Measurements from ENCODE around the gene PCDHGA7.
"Not testable (repeated sequence)": the region's sequence is repeated elsewhere in the genome, so short reads cannot be mapped to it uniquely, and the experiment has no call there.

PCDHGA7 gene

DNA sequence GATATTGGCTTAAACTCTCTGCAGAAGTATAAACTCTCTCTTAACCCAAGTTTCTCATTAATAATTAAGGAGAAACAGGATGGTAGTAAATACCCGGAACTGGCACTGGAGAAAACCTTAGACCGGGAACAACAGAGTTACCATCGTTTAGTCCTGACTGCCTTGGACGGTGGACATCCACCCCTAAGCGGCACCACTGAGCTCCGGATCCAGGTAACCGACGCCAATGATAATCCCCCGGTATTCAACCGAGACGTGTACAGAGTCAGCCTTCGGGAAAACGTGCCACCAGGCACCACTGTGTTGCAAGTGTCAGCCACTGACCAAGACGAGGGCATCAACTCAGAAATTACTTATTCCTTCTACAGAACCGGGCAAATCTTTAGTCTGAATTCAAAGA is 16.1 kb downstream of the PCDHGA7 start:
- DNase-seq (ENCODE audit: low spot score) = no peak

DNA sequence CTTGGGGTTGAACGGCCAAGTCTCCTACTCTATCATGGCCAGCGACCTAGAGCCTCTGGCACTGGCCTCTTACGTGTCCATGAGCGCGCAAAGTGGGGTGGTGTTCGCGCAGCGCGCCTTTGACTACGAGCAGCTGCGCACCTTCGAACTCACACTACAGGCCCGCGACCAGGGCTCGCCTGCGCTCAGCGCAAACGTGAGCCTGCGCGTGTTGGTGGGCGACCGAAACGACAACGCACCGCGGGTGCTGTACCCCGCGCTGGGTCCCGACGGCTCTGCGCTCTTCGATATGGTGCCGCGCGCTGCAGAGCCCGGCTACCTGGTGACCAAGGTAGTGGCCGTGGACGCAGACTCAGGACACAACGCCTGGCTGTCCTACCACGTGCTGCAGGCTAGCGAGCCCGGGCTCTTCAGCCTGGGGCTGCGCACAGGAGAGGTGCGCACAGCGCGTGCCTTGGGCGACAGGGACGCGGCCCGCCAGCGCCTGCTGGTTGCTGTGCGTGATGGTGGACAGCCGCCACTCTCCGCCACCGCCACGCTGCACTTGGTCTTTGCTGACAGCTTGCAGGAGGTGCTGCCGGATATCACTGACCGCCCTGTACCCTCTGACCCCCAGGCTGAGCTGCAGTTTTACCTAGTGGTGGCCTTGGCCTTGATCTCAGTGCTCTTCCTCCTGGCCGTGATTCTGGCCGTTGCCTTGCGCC is 17.2 kb downstream of the PCDHGA7 start:
- no peak for DNase-seq (ENCODE audit: low spot score)

GRCh38 chr5:141402553-141403243 is 20.2 kb downstream of the PCDHGA7 start, which contains the start of gene PCDHGA9:
TSS of gene PCDHGA9 (plus strand) at chr5:141402778. CDS start at chr5:141402953, 175 bp downstream.
- peak; percentile 55 for DNase-seq (ENCODE audit: low spot score)

- no peak for DNase-seq (ENCODE audit: low spot score)
These were observed 20.8 kb downstream of the PCDHGA7 start for GRCh38 chr5:141403387-141403786.

DNA sequence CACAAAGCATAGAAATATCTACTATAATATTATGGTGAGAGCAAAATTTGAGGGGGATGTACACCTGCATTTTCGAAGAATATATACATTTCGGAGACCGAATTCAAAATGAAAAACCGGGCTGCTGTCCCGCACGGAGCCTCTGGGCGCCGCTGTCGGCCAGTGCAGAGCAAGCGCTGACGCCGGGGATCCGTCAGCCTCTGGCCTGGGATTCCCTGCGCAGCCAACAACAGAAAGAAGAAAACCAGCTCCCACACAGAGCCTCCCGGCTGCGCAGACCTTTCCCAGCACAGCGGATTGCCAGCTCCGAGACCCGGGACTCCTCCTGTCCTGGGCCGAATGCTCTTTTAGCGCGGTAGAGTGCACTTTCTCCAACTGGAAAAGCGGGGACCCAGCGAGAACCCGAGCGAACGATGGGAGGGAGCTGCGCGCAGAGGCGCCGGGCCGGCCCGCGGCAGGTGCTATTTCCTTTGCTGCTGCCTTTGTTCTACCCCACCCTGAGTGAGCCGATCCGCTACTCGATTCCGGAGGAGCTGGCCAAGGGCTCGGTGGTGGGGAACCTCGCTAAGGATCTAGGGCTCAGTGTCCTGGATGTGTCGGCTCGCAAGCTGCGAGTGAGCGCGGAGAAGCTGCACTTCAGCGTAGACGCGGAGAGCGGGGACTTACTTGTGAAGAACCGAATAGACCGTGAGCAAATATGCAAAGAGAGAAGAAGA is 25.4 kb downstream of the PCDHGA7 start, which contains the start of gene PCDHGB6:
PCDHGB6 (plus strand) TSS at position 232 of the 716 bp plus-strand sequence; CDS start at position 414, 182 bp downstream.
- DNase-seq (ENCODE audit: low spot score) = not testable (repeated sequence)

DNA sequence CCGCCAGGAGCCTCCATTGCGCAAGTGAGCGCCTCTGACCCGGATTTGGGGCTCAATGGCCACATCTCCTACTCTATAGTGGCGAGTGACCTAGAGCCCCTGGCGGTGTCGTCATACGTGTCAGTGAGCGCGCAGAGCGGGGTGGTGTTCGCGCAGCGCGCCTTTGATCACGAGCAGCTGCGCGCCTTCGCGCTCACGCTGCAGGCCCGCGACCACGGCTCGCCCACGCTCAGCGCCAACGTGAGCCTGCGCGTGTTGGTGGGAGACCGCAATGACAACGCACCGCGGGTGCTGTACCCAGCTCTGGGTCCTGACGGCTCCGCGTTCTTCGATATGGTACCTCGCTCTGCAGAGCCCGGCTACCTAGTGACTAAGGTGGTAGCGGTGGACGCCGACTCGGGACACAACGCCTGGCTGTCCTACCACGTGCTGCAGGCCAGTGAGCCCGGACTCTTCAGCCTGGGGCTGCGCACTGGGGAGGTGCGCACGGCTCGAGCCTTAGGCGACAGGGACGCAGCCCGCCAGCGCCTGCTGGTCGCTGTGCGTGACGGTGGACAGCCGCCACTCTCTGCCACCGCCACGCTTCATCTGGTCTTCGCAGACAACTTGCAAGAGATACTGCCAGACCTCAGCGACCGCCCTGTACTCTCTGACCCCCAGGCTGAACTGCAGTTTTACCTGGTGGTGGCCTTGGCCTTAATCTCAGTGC is 27.2 kb downstream of the PCDHGA7 start:
- no peak for DNase-seq (ENCODE audit: low spot score)

GRCh38 chr5:141411575-141411974 is 29.0 kb downstream of the PCDHGA7 start:
- DNase-seq (ENCODE audit: low spot score) = no peak

- peak; percentile 78 for DNase-seq (ENCODE audit: low spot score)
These were observed 30.5 kb downstream of the PCDHGA7 start, which contains the start of gene PCDHGA10 for GRCh38 chr5:141412854-141413539. TSS of gene PCDHGA10 (plus strand) at chr5:141412987. CDS start at chr5:141413176, 189 bp downstream.

DNA sequence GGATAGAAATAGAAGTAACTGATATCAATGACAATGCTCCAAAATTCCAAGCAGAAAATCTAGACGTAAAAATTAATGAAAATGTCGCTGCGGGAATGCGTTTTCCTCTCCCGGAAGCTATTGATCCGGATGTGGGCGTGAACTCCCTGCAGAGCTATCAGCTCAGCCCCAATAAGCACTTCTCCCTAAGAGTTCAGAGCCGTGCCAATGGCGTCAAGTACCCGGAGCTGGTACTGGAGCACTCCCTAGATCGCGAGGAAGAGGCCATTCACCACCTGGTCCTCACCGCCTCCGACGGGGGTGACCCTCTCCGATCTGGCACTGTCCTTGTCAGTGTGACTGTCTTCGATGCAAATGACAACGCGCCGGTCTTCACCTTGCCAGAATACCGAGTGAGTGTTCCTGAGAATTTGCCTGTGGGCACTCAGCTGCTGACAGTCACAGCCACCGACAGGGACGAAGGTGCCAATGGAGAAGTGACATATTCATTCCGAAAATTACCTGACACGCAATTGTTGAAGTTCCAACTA is 31.1 kb downstream of the PCDHGA7 start:
- no peak for DNase-seq (ENCODE audit: low spot score)

GRCh38 chr5:141414548-141415274 is 32.2 kb downstream of the PCDHGA7 start:
- DNase-seq (ENCODE audit: low spot score) = not testable (repeated sequence)

- not testable (repeated sequence) for DNase-seq (ENCODE audit: low spot score)
These were observed 32.7 kb downstream of the PCDHGA7 start for GRCh38 chr5:141415275-141415618.

GRCh38 chr5:141417494-141418172 is 35.1 kb downstream of the PCDHGA7 start, which contains the start of gene PCDHGB7:
TSS of gene PCDHGB7 (plus strand) at chr5:141417677. CDS start at chr5:141417860, 183 bp downstream.
- DNase-seq (ENCODE audit: low spot score) = peak; percentile 83

GRCh38 chr5:141419074-141419880 is 36.7 kb downstream of the PCDHGA7 start:
- no peak for DNase-seq (ENCODE audit: low spot score)

DNA sequence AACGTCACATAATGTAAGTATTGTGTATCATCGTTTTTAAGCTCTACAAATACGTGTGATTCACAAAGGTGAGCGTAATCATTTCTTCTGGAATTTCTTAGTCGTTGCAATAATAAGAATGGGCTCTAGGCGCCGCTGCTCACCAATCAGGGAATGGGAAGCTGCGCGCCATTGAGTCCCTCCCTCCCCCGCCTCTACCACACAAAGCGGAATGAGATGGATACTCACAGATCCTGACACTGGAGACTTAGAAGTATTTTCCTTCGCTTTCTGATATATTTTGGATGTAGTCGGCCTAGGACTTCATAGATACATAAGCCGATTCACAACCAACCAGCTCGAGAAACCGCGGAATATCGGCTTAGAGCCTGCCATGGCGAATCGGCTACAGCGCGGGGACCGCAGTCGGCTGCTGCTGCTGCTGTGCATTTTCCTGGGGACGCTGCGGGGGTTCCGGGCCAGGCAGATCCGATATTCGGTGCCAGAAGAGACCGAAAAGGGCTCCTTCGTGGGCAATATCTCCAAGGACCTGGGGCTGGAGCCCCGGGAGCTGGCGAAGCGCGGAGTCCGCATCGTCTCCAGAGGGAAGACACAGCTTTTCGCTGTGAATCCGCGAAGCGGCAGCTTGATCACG is 38.4 kb downstream of the PCDHGA7 start, which contains the start of gene PCDHGA11:
PCDHGA11 (plus strand) TSS at position 197 of the 634 bp plus-strand sequence; CDS start at position 374, 177 bp downstream.
- no peak for DNase-seq (ENCODE audit: low spot score)

- no peak for DNase-seq (ENCODE audit: low spot score)
These were observed 38.9 kb downstream of the PCDHGA7 start for GRCh38 chr5:141421489-141421855.

DNA sequence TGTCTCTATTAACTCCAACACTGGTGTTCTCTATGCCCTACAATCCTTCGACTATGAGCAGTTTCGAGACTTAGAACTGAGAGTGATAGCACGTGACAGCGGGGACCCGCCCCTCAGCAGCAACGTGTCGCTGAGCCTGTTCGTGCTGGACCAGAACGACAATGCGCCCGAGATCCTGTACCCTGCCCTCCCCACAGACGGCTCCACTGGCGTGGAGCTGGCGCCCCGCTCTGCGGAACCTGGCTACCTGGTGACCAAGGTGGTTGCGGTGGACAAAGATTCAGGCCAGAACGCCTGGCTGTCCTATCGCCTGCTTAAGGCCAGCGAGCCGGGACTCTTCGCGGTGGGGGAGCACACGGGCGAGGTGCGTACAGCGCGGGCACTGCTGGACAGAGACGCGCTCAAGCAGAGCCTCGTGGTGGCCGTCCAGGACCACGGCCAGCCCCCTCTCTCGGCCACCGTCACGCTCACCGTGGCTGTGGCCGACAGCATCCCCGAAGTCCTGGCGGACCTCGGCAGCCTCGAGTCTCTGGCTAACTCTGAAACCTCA is 40.3 kb downstream of the PCDHGA7 start:
- no peak for DNase-seq (ENCODE audit: low spot score)

- no peak for DNase-seq (ENCODE audit: low spot score)
These were observed 45.4 kb downstream of the PCDHGA7 start for GRCh38 chr5:141427783-141428426.

All from hepatic stellate cell (primary cell).